Endothelial cell of umbilical vein (primary cell): ENCODE data around the gene LGI1. TPM values are rescaled to one million over a fixed set of nuclear protein-coding genes. Genes with fewer than 3 reads are reported as not detected.

Source experiments
- BruUV-seq: library from RNA; stranded (reverse); fragments of 400-500 nt; replicated peaks from 2 replicates; lab custom pipeline; 2021; lab: Mats Ljungman, UMichigan
- CTCF ChIA-PET: fragments of 300-600, 350-600 bp; sonication (Branson Sonifier 250); formaldehyde crosslinking; loops from one replicate; lab custom pipeline; 2021; ENCODE audit warnings: antibody characterized with exemption, inconsistent platforms; lab: Charles Lee
- POLR2A ChIA-PET: fragments of 300-600, 350-600 bp; sonication (Branson Sonifier 250); formaldehyde crosslinking; loops from one replicate; lab custom pipeline; 2021; ENCODE audit warnings: antibody characterized with exemption, inconsistent platforms; lab: Charles Lee
- DNase-seq: peaks from one replicate; pipeline ENCODE4 v3.0.0-alpha.2; 2011; ENCODE audit warnings: low read depth, low spot score
- FAIRE-seq: peaks from 2 replicates; lab custom pipeline; 2011; peaks lifted over from hg19 to GRCh38; lab: Jason Lieb, UNC
- H2AFZ ChIP-seq: 2 replicates; pipeline ENCODE4 v1.6.0; 2012; ENCODE audit warnings: low read depth, low read length, control low read depth, inconsistent platforms
- H3K27ac ChIP-seq: 2 replicates; pipeline ENCODE4 v1.5.1; 2011; ENCODE audit warnings: low read depth, mild to moderate bottlenecking, control low read depth, low read length, moderate library complexity; ENCODE audit not compliant: insufficient read depth
- H3K27me3 ChIP-seq, 2 experiments: 2 replicates each; pipeline versions ENCODE4 v1.6.0 to v1.6.1; 2011; ENCODE audit warnings: low read length in 2 of 2, mixed read lengths in 1 of 2; ENCODE audit not compliant: control insufficient read depth in 2 of 2, insufficient read depth in 2 of 2
- H3K36me3 ChIP-seq, 2 experiments: 2 replicates in 1 of 2; 3 replicates in 1 of 2; pipeline ENCODE4 v1.5.1; 2011; ENCODE audit warnings: low read length in 2 of 2, mild to moderate bottlenecking in 1 of 2, moderate library complexity in 1 of 2; ENCODE audit not compliant: control insufficient read depth in 2 of 2, insufficient read depth in 2 of 2; ENCODE audit errors: extremely low read depth in 1 of 2
- H3K4me1 ChIP-seq: 3 replicates; pipeline ENCODE4 v1.5.1; 2011; ENCODE audit warnings: mild to moderate bottlenecking, low read length; ENCODE audit not compliant: control insufficient read depth, insufficient read depth; ENCODE audit errors: extremely low read depth
- H3K4me2 ChIP-seq: 2 replicates; pipeline ENCODE4 v1.6.1; 2011; ENCODE audit warnings: low read length, control low read depth, mixed read lengths; ENCODE audit not compliant: insufficient read depth
- H3K4me3 ChIP-seq, 3 experiments: fragments of 200-600 bp in 1 of 3; sonication (generic), shearing (Covaris generic) in 1 of 3; replicated peaks in 1 of 3; 2 replicates each; pipeline ENCODE4 v1.5.1; 2011 to 2016; ENCODE audit warnings: control low read depth in 3 of 3, low read length in 3 of 3, mild to moderate bottlenecking in 2 of 3, inconsistent platforms in 1 of 3, low read depth in 1 of 3, moderate library complexity in 1 of 3; ENCODE audit not compliant: insufficient read depth in 1 of 3
- H3K79me2 ChIP-seq: 2 replicates; pipeline ENCODE4 v1.6.0; 2012; ENCODE audit warnings: low read length, inconsistent platforms; ENCODE audit not compliant: control insufficient read depth, insufficient read depth
- H3K9ac ChIP-seq: replicated peaks from 2 replicates; pipeline ENCODE3; 2011; ENCODE audit warnings: low read length, control low read depth; ENCODE audit not compliant: insufficient read depth; ENCODE audit errors: extremely low read depth
- H3K9me1 ChIP-seq: replicated peaks from 3 replicates; pipeline ENCODE4 v1.6.0; 2011; ENCODE audit warnings: mild to moderate bottlenecking, low read length; ENCODE audit not compliant: control insufficient read depth, insufficient read depth; ENCODE audit errors: extremely low read depth
- H3K9me3 ChIP-seq: replicated peaks from 2 replicates; pipeline ENCODE4 v1.5.1; 2012; ENCODE audit warnings: low read length, inconsistent platforms; ENCODE audit not compliant: control insufficient read depth, insufficient read depth
- H4K20me1 ChIP-seq: replicated peaks from 2 replicates; pipeline ENCODE3; 2011; ENCODE audit warnings: mild to moderate bottlenecking, low read length; ENCODE audit not compliant: control insufficient read depth, insufficient read depth; ENCODE audit errors: extremely low read depth
- EZH2 ChIP-seq: IDR thresholded peaks from 2 replicates; pipeline ENCODE4 v1.6.1; 2012; ENCODE audit warnings: borderline replicate concordance, low read depth, mild to moderate bottlenecking, moderate library complexity, low read length, inconsistent platforms; ENCODE audit not compliant: severe bottlenecking
- FOS ChIP-seq: IDR thresholded peaks from 2 replicates; pipeline ENCODE4 v1.6.1; 2011; ENCODE audit warnings: mild to moderate bottlenecking, low read length, moderate library complexity, borderline replicate concordance; ENCODE audit not compliant: insufficient read depth
- GATA2 ChIP-seq: IDR thresholded peaks from 2 replicates; pipeline ENCODE4 v1.7.0; 2011; ENCODE audit warnings: low read depth, mild to moderate bottlenecking, moderate library complexity, mixed read lengths, low read length; ENCODE audit not compliant: insufficient read length, insufficient read depth
- JUN ChIP-seq: IDR thresholded peaks from 2 replicates; pipeline ENCODE4 v1.6.1; 2011; ENCODE audit warnings: borderline replicate concordance, low read depth; ENCODE audit not compliant: insufficient read length, insufficient read depth
- MYC ChIP-seq: IDR thresholded peaks from one replicate; pipeline ENCODE4 v1.6.1; 2011; ENCODE audit warnings: mild to moderate bottlenecking, low read depth, low read length
- POLR2A ChIP-seq: IDR thresholded peaks from 2 replicates; pipeline ENCODE4 v1.6.1; 2012; ENCODE audit warnings: low read depth, mild to moderate bottlenecking, control low read depth, low read length
- POLR2AphosphoS5 ChIP-seq: IDR thresholded peaks from 2 replicates; pipeline ENCODE4 v1.6.1; 2012; ENCODE audit warnings: low read depth, mild to moderate bottlenecking, control low read depth, low read length, moderate library complexity; ENCODE audit not compliant: insufficient read depth
- dilution Hi-C: fragments of 300-500 bp; cut with MboI; formaldehyde crosslinking; loops from one replicate; pipeline ENCODE4 v1.15.0; 2019; ENCODE audit warnings: low sequenced_read_pairs; ENCODE audit not compliant: extremely low pct_ligation_motif_present
- intact Hi-C: fragments of 100-400 bp; cut with micrococcal nuclease; formaldehyde crosslinking; loops from one replicate; pipeline ENCODE4 v1.10.0; 2022
- polyA plus RNA-seq, 4 experiments: library from polyadenylated mRNA; depleted of rRNA in 3 of 4; stranded (reverse) in 3 of 4; unstranded in 1 of 4; fragments of >200 nt; gene quantifications; 2 replicates each; pipeline versions ENCODE4 v1.2.1 to v1.2.3, GENCODE V29; 2011 to 2012; ENCODE audit warnings: missing spikeins in 1 of 4
- total RNA-seq: library from RNA; stranded (reverse); gene quantifications from 2 replicates; pipeline ENCODE4 v1.2.3, GENCODE V29; 2021
- TF ChIP-seq, protein P1 (sequence below): IDR thresholded peaks from 2 replicates; pipeline ENCODE4 v1.6.1; 2011; ENCODE audit not compliant: insufficient read depth, insufficient read length
- TF ChIP-seq, protein P2 (sequence below), 2 donors: IDR thresholded peaks; 1 replicate in 1 of 2; 2 replicates in 1 of 2; pipeline ENCODE4 v1.5.1; 2011; ENCODE audit warnings: low read length in 2 of 2, mild to moderate bottlenecking in 2 of 2, moderate library complexity in 2 of 2, control low read depth in 1 of 2, inconsistent platforms in 1 of 2, low read depth in 1 of 2; ENCODE audit not compliant: insufficient read depth in 1 of 2; ENCODE audit errors: extremely low read depth in 1 of 2

The LGI1 gene
- total and polyA plus RNA-seq, 2 donors (not counting 3 experiments of a cell fraction or from before 2014, with no cell fraction given): not detected

GRCh38 chr10:93773705-93774104, 16.0 kb downstream of the LGI1 start:
- Histone ChIP-seq H3K4me2 (no peak overlapping the region), H3K27ac (no peak overlapping the region), H3K4me3 (no peak overlapping the region), H3K9me3 (no peaks in the 10 kb centered on the region), H3K4me1 (no peaks in the 10 kb centered on the region), H3K9me1 (no peaks in the 10 kb centered on the region), H4K20me1 (no peaks in the 10 kb centered on the region), H3K79me2 (no peaks in the 10 kb centered on the region), H2AFZ (no peak overlapping the region), H3K36me3 (no peaks in the 10 kb centered on the region), H3K27me3 (peaks cover 2 to 17% of the 10 kb centered on the region in 2 experiments), H3K9ac (no peak overlapping the region)
- intact Hi-C loops: no loop called here
- ChIA-PET CTCF (no interaction called here), POLR2A (no interaction called here)
- no TSS peak for BruUV-seq
- FAIRE-seq (no peak), DNase-seq (no peak)
- dilution Hi-C loops: no loop called here
- TF ChIP-seq, protein P1, sequence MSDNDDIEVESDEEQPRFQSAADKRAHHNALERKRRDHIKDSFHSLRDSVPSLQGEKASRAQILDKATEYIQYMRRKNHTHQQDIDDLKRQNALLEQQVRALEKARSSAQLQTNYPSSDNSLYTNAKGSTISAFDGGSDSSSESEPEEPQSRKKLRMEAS: no peak

GRCh38 chr10:93775356-93775755, 17.6 kb downstream of the LGI1 start:
- CTCF ChIA-PET: no interaction called here
- Histone ChIP-seq H2AFZ (no peak overlapping the region), H3K4me3 (no peak overlapping the region), H3K9me3 (no peaks in the 10 kb centered on the region), H3K27ac (no peak overlapping the region), H3K4me2 (no peak overlapping the region), H3K9me1 (no peaks in the 10 kb centered on the region), H3K9ac (no peak overlapping the region), H3K79me2 (no peaks in the 10 kb centered on the region), H4K20me1 (no peaks in the 10 kb centered on the region), H3K36me3 (no peaks in the 10 kb centered on the region), H3K27me3 (peaks cover 4 to 17% of the 10 kb centered on the region in 2 experiments), H3K4me1 (no peaks in the 10 kb centered on the region)
- no peak for FAIRE-seq
- no peak for DNase-seq
- TF ChIP-seq FOS (no peak), JUN (no peak), POLR2AphosphoS5 (no peak), MYC (no peak), EZH2 (no peak), GATA2 (no peak), POLR2A (no peak)
- TF ChIP-seq, protein P2, sequence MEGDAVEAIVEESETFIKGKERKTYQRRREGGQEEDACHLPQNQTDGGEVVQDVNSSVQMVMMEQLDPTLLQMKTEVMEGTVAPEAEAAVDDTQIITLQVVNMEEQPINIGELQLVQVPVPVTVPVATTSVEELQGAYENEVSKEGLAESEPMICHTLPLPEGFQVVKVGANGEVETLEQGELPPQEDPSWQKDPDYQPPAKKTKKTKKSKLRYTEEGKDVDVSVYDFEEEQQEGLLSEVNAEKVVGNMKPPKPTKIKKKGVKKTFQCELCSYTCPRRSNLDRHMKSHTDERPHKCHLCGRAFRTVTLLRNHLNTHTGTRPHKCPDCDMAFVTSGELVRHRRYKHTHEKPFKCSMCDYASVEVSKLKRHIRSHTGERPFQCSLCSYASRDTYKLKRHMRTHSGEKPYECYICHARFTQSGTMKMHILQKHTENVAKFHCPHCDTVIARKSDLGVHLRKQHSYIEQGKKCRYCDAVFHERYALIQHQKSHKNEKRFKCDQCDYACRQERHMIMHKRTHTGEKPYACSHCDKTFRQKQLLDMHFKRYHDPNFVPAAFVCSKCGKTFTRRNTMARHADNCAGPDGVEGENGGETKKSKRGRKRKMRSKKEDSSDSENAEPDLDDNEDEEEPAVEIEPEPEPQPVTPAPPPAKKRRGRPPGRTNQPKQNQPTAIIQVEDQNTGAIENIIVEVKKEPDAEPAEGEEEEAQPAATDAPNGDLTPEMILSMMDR (IDR thresholded peaks at IDR 0.05; ENCODE audit: extremely low read depth in 1 of 2, insufficient read depth in 1 of 2, low read depth in 1 of 2, low read length in 2 of 2): no peak
- TF ChIP-seq, protein P1: no peak
- no TSS peak for BruUV-seq
- dilution Hi-C loops: no loop called here
- intact Hi-C loops: no loop called here
- POLR2A ChIA-PET: no interaction called here
